ENCODE measurements around the gene NEK9. TPM values are rescaled to one million over a fixed set of nuclear protein-coding genes. Genes with fewer than 3 reads are reported as not detected.

NEK9 gene
- total RNA-seq, 2 donors from 2014 or later = 45.7 to 49.2 TPM

DNA sequence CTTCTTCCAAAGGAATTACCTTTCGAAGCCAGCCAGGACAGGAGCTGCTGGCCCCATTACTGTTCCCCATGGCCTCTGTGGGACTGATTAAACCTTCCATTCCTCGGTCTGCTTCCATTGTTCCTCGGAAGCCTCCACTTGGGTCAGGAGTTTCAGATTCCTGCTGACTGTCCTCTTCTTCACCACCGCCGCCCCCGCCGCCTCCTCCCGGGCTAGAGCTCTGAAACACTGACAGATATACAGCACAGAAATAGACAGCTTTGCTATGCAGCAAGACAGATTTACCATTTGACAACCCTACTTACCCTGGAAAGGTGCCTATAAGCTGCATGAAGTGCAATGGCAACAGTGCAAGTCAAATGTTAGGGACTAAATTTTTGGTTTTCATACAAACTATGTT is 35.6 kb downstream of the NEK9 start:
- DNase-seq (ENCODE audit: low spot score) = no peak
- no peaks in the 10 kb centered on the region for H3K4me1 ChIP-seq
- TF ChIP-seq CTCF (IDR thresholded peaks at IDR 0.05) = no peak
- H3K36me3 ChIP-seq = peaks cover 83% of the 10 kb centered on the region
- H3K4me3 ChIP-seq = no peak overlapping the region
- H3K27me3 ChIP-seq = no peaks in the 10 kb centered on the region
- no peak overlapping the region for H3K27ac ChIP-seq
- no peaks in the 10 kb centered on the region for H3K9me3 ChIP-seq

DNA sequence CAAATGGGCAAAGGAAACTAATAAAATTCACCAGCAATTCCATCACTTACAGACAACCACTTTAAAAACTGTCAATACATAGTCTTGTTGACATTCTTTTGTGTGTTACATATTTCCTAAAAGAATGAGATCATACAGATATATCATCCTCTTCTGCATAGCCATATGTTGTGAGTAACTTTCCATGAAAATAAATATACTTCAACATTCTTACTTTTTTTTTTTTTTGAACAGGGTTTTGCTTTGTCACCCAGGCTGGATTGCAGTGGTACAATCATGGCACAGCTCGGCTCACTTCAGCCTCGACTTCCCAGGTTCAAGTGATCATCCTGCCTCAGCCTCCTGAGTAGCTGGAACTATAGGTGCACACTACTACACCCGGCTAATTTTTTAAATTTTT is 36.5 kb downstream of the NEK9 start:
- DNase-seq (ENCODE audit: low spot score) = no peak
- Histone ChIP-seq H3K4me1 (no peaks in the 10 kb centered on the region), H3K27me3 (no peaks in the 10 kb centered on the region), H3K4me3 (no peak overlapping the region), H3K9me3 (no peaks in the 10 kb centered on the region), H3K27ac (no peak overlapping the region), H3K36me3 (peaks cover 83% of the 10 kb centered on the region)
- TF ChIP-seq CTCF (IDR thresholded peaks at IDR 0.05) = no peak

DNA sequence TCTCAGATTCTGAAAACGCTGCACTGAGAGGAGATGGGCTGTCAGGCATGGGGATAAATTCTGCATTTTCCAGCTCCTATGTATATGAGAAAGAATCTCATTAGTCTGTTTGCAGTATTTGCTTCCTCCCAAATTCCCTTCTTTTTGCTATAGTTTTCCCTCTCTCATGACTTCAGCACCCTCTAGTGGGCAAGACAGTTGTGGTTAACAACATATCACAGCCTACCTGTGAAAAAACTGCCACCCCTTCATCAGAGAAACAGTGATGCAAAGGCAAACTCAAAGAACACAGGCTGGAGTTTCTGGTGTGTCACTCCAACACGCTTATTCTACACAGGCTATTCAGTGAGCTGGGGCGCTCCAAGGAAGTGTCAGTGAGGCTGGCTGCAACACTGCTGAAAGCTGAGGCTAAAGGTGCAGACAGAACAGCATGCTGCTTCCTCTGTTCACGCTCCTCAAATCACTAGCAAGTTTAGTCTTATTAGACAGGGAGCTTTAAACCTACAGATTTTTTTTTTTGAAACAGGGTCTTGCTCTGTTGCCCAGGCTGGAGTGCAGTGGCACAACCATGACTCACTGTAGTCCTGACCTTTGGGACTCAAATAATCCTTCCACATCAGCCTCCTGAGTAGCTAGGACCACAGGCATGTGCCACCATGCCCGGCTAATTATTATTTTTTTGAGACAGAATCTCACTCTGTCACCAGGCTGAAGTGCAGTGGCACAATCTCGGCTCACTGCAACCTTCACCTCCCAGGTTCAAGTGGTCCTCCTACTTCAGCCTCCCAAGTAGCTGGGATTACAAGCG is 38.1 kb downstream of the NEK9 start:
- H3K36me3 ChIP-seq = peaks cover 85% of the 10 kb centered on the region
- H3K9me3 ChIP-seq = no peaks in the 10 kb centered on the region
- no peaks in the 10 kb centered on the region for H3K4me1 ChIP-seq
- no peak for DNase-seq (ENCODE audit: low spot score)
- no peak overlapping the region for H3K27ac ChIP-seq
- no peaks in the 10 kb centered on the region for H3K27me3 ChIP-seq
- TF ChIP-seq CTCF (IDR thresholded peaks at IDR 0.05) = peak; percentile 42 to 81
- H3K4me3 ChIP-seq = no peak overlapping the region

- Histone ChIP-seq H3K4me1 (no peaks in the 10 kb centered on the region), H3K27ac (no peak overlapping the region), H3K27me3 (no peaks in the 10 kb centered on the region), H3K36me3 (peaks cover 85% of the 10 kb centered on the region), H3K9me3 (no peaks in the 10 kb centered on the region), H3K4me3 (no peak overlapping the region)
- no peak for DNase-seq (ENCODE audit: low spot score)
- TF ChIP-seq CTCF (IDR thresholded peaks at IDR 0.05) = no peak
These were observed 38.7 kb downstream of the NEK9 start for GRCh38 chr14:75088153-75088552.

- no peaks in the 10 kb centered on the region for H3K27me3 ChIP-seq
- H3K4me1 ChIP-seq = no peaks in the 10 kb centered on the region
- TF ChIP-seq CTCF (IDR thresholded peaks at IDR 0.05) = no peak
- peaks cover 62% of the 10 kb centered on the region for H3K36me3 ChIP-seq
- H3K9me3 ChIP-seq = no peaks in the 10 kb centered on the region
- H3K4me3 ChIP-seq = no peak overlapping the region
- DNase-seq (ENCODE audit: low spot score) = no peak
- H3K27ac ChIP-seq = no peak overlapping the region
These were observed 42.3 kb downstream of the NEK9 start for GRCh38 chr14:75084513-75084912.

DNA sequence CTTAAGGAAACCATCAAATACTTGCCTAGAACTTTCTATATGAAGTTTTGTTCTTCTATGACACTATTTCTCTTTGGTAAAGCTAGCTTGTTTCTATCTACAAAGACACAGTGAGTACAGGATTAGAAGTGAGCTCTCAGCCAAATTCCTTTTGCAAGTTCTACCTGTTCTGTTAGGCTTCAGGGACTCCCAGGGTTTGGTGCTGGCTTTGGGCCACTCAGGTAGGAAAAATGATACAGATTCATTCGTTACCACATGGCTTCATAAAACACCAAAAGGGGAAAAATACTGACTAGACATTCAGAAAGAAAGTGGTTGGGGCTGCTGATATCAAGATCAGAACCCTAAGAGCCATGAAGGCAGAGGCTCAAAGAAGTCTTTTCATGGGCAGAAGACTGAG is 43.6 kb downstream of the NEK9 start:
- H3K4me1 ChIP-seq = no peaks in the 10 kb centered on the region
- H3K9me3 ChIP-seq = no peaks in the 10 kb centered on the region
- H3K36me3 ChIP-seq = peaks cover 55% of the 10 kb centered on the region
- no peak for TF ChIP-seq CTCF (IDR thresholded peaks at IDR 0.05)
- H3K4me3 ChIP-seq = no peak overlapping the region
- no peak overlapping the region for H3K27ac ChIP-seq
- H3K27me3 ChIP-seq = no peaks in the 10 kb centered on the region
- no peak for DNase-seq (ENCODE audit: low spot score)

All from right atrium auricular region (tissue), 2 donors.